SK-N-MC (cell line): ENCODE results near the gene PBX1.

Source experiments
- EZH2 ChIP-seq: fragments of 200-600 bp; sonication (generic); IDR thresholded peaks from one replicate; pipeline ENCODE4 v1.6.1; 2017; ENCODE audit warnings: antibody characterized with exemption
- FOXP2 ChIP-seq: optimal IDR thresholded peaks from 2 replicates; pipeline ENCODE3; 2011; ENCODE audit warnings: mild to moderate bottlenecking, moderate library complexity; ENCODE audit not compliant: insufficient read depth; ENCODE audit errors: extremely low read length, control extremely low read depth
- POLR2AphosphoS5 ChIP-seq: IDR thresholded peaks from 2 replicates; pipeline ENCODE4 v1.6.1; 2012; ENCODE audit warnings: mild to moderate bottlenecking, low read depth, low read length, borderline replicate concordance

DNA sequence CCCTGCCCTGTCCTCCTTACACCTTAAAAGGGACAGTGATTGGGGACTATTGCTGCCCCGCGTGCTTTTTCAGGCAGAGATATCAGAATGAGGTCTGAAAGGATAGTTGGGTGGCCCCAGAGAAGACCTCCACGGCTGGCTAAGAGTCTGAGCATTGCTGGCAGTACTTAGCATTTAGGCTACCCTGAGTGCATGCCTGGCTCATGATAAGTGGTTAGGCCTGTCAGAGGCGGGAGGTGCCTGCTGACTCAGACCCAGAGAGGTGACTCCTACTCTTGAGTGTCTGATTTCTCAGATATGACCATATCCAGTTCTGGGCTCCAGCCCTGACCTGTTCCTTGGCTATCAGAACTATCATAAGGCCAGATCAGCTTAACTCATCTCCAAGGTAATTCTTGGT lies 213.7 kb downstream of the PBX1 start:
- TF ChIP-seq EZH2 (no peak), POLR2AphosphoS5 (no peak), FOXP2 (no peak)
